KBM-7 (cell line): ENCODE results near the gene WLS.

Experiments used
- DNase-seq: peaks from one replicate; pipeline ENCODE4 v3.0.0-alpha.2; 2015
- in situ Hi-C: fragments of 300-500 bp; cut with MboI; formaldehyde crosslinking; loops from 2 replicates; pipeline ENCODE4 v1.14.3; 2020; ENCODE audit warnings: low sequenced_read_pairs, low pct_unique_long_range_greater_than_20kb, mixed read lengths

Gene WLS

DNA sequence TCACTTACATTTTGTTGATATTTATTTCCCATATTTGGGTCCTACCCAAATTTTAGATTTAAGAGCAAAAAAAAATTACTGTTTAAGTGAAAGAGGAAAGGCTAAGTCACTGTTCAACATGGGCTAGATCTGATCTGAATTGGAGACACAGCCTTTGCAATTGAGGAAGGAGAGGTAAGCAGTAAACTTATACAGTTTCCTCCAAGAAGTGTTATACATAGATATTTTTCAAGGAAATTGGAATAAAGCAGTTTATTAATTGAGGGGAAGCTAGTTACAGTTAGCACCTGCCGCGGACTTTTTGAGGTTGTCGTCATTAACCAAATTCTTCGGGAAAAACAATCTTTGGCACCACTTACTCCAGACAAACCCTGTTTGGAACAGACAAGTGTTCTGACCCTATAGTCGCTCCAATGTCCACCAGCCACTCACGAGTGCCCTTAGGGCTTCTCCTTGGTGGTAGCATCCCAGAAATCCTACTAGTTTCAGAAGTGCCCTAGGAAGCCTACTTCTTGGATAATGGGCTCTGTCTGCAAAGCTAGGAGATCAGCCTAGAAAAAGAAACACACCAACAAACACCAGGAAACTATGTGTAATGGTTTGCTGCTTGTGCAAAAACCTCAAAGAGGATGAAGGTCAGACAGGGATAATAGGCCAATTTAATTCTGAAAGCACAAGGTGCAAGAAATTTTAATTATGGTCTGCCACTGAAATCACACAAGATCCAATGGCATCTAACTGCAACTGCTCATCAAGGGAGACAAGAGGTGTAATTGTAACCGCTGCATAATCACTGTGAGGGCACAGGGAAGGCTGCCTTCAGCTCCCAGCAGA lies 2.5 kb downstream of the WLS start:
- no peak for DNase-seq
- in situ Hi-C loops, result no loop called here

DNA sequence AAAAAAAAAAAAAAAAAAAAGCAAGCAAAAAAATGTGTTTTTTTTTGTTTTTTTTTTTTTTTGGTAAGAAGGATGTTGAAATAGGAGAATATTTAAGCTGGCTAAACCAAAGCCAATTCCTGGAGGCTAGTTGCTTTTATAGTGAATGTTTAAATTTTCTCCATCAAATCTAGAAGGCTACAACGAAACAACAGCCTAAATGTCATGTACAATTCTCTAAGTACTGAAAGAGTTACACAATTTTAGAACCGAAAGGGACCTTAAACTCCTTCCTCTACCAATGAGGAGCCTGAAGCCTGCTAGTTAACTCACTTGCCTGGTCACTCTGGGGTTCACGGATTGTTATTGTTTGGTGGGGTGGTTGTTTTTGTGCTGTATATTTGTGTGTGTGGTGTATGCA lies 3.5 kb downstream of the WLS start:
- in situ Hi-C loops, result no loop called here
- no peak for DNase-seq

DNA sequence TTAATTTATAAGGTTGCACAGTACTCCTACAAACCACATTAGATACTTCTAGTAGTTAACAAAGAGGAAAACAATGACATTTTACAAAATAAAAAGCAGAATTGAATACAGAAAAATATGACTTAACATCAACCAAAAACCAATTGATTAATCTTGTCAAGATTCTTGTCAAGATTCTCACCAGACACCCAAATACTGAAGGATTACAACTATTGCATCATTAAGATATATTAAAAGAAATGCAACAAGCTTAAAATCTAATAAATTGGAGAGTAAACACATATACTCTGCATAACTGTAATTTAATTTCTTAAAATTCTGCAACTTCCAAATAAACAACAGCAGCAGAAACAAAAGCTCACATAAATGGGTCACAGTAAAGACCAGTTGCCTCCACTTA lies 4.7 kb downstream of the WLS start:
- no peak for DNase-seq
- in situ Hi-C loops, result no loop called here

DNA sequence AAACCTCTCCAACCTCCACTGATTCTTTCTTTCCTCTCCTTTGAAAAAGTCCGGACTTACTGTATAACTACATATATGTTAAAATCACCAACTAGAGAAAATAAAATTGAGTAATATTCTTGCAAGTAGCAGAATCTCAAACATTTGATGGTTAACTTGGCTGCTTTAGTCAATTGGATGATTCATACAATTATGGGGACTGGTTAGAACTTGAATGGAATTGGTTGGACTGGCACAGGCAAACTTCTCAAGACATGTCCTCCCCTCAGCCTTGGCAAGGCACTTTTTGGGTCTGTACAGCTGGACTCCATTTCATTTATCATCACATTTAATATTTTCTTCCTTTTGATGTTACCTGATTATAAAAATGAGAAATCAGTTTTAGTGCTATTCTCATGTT lies 6.5 kb downstream of the WLS start:
- no peak for DNase-seq
- in situ Hi-C loops, result no loop called here

DNA sequence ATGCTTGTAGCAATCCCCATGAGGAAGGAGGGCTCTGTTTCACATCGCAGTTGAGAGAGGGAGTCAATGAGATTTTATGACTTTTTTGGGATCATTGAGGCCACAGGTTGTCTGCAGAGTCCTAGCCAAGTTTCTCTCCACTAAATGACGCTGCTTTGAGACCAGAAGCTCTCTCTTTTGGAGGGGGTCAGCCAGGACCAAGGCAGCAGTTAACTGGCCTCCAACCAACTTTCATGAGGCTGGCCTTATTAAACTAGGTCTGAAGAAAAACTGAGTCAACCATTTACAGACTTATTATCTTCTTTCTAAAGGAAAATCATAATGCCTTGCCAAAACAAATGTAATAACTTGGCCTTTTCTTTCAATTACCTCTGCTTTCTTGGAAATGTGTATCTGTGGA lies 8.6 kb downstream of the WLS start:
- in situ Hi-C loops, result no loop called here
- DNase-seq, result no peak

DNA sequence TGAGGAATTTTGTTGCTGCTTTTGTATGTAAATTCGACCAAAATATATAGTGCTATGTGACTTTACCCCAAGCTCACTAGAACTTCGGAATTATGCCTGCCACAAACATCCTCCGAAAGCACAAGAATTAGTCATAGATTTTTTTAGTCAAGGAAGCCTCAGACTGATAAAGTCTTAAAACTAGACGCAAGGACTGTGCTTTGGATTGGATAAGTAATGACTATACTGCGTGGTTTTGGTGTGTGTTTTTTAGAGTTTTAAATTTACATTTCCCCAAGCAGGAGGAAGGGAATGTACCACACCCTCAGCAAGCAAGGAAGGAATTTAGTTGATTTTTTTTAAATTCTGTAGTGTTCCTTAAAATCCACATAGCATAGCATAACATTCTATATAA lies 10.3 kb downstream of the WLS start:
- in situ Hi-C loops, result no loop called here
- no peak for DNase-seq

DNA sequence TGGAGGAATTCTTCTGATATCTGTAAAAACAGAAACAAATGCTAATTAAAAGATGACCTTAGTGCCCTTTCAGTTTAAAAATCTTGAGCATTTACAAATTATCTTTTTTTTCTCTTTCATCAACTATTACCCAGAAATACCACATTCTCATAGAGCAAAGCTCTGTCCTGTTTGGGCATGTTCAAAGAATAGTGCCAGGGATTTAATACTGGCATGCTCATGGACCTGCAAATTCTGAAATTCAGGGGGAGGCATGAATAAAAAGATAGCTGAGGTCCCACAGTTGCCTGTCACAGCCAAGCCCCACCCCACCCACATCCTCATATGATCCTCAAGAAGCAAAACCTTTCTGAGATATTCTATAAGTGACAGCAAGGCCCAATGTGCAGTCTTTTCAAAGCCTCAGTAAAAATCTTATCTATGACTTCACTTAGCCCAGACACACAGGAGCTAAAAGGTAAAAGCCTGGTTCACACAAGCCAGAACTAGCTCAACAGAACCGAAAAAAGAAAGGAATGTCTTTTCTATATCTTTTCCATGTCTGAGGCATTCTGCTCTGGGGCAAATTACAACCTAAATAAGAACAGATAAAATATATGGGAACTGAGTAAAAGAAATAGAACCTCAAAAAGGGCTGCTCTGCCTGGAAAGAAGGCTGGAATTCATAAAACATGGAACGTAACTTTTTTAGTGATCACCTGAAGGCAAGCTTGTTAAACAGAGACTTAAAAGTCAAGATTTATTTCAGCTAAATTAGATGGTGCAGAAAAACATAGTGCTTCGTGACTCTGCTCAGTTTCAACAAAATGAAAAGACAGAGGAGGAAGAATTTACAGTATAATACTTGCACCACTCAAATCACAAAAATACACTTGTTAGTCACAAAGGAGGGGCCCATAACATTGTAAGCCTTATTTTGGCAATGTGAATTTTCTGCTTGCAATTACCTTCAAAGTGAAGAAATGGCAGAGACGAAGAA lies 11.0 kb downstream of the WLS start:
- DNase-seq, result no peak
- in situ Hi-C loops, result no loop called here

DNA sequence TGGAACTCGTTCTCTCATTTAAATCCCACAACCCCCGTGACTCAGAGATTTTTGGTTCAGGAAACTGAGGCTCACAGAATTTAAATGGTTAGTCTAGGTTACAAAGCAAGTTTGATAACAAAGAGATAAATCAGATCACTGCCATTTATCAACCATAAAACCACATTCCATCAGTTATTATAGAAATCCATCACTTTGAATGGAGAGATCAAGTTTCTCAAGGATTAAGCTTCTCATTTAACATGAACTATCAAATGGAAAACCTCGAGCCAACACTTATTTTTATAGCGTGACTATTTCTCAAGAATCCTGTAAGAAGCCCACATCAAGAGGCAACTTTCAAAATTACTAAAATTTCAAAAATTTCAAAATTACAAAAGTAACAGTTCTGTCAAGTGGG lies 11.9 kb downstream of the WLS start:
- in situ Hi-C loops, result no loop called here
- no peak for DNase-seq

DNA sequence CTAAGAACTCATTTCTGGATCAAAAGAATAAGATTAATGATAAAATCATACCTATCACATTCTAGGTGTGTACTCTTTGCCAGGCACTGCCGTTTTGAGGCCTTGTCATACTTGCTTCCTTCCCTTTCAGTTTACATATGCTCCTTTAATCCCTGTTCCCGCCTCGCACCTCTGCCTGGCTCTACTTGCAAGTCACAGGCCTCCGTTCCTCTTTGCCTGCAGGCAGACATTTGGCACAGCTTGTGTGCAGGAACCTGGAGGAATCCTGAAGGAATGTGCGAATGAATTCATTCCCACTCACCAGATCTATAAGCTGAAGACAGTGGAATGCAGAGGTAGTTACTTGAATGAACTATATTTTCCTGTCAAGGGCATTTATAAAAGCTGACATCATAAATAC lies 13.8 kb downstream of the WLS start:
- DNase-seq, result no peak
- in situ Hi-C loops, result no loop called here

DNA sequence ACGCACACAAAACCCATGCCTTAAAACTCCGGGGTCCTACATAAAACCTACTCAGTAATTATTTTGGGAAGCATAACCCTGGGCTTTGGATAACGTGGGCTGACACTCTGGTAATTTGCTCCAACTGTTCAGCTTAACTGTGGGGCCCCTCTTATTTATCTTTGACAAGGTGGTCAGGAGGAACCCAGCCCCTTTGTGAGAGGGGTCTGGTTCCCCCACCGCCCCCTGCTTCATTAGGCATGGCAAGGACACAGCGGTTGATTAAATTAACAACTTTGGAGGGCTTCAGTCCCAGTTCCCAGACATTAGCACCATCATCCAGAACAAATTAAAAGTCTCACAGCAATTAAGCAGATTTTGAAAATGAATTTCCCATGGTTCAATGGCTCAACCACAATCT lies 14.7 kb downstream of the WLS start:
- DNase-seq, result no peak
- in situ Hi-C loops, result no loop called here

DNA sequence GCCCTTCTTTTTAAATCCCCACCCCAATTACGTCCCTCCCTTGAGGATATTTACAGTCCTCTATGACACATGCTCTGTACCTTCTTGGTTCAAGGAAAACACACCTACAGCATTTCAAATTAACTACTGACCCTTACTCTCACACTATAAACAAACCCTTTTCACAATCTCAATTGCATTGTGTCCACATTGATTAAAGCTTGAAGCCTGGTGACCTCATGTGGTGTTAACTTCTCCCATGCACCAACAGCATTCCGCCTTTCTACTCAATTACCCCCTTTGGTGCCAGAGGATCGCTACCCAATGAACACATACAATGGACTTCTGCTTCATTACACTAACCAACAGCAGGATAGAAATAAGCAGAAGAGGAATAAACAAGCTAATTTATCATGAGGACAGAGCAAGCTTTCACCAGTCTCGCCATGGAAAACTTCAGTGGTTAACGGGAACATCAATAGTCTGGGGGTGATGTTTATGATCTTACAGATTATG lies 15.2 kb downstream of the WLS start:
- in situ Hi-C loops, result no loop called here
- no peak for DNase-seq

DNA sequence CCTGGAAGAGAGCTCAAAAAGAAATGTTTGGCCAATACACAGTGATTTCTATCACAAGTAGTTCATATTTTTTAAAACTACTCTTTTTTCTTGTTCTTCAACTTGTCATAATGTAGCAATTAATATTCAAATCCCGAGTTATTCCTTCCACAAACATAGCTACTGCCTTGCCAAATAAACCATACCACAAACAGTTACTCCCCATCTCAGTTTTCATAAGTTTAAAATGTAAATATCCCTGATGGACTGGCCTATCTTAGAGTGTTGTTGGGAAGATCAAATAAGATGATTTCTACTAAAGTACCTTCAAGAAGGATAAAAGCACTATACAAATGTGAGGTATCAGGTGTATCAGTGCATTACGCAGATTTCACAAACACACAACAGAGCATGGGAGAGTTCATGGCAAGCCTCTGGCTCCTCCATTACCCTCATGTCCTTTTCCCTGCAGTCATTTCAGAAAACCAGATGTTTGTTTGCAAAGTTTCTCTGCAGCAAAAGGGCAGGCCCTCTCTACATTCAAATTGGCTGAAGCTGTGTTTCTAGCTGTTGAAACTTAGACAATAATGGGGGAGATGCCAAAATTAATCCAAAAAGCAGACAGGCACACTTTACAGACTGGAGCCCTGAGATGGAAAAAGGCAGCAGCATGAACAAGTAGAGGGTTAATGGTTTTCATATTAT lies 16.1 kb downstream of the WLS start:
- in situ Hi-C loops, result no loop called here
- DNase-seq, result no peak

DNA sequence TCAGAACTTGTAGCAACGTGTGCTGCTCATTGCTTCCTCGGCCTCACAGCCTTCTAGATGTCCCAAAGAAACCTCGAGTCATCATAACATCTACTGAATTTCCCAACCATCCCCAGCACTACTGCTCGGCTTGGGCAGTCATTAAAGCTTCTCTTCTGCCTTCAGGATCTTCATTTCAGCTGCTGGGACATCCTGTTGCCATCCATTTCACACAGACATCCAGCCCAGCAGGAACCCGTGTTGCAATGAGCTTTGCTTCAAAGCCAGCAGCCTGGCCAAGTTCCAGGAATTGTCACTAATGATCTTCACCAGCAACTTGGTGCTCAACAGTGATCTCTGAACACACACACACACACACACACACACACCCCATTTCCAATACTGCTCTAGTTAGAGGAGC lies 18.5 kb downstream of the WLS start:
- in situ Hi-C loops, result no loop called here

DNA sequence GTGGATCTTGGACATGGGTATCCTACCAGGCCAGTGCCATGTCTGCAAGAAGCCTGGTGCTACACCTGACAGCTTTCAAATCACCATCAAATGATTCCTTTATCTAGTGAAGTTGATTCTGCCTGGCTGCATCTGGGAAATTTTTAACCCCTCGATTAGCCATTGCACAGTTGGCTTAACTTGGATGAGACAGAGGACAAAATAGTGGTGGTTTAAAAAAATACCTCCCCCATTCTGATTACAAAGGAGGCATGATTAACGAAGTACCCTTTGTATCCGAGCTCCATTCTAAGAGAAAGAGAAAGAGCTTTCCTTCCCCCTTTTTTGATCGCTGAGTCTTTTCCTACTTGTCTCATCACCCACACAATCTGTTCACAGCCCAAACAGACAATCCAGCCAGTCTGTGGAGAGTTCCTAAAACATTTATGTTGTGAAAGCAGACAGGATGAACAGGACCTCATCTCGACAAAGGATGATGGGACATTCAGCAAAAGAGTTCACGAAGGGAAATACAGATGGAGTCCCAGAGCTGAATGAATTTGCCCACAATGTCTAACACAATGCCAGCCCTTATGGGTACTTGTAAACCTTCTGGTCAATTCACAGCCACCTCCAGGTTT lies 20.5 kb downstream of the WLS start:
- DNase-seq, result no peak
- in situ Hi-C loops, result no loop called here

More for the DNA sequence above, 18.5 kb downstream of the WLS start:
- DNase-seq, result no peak

DNA sequence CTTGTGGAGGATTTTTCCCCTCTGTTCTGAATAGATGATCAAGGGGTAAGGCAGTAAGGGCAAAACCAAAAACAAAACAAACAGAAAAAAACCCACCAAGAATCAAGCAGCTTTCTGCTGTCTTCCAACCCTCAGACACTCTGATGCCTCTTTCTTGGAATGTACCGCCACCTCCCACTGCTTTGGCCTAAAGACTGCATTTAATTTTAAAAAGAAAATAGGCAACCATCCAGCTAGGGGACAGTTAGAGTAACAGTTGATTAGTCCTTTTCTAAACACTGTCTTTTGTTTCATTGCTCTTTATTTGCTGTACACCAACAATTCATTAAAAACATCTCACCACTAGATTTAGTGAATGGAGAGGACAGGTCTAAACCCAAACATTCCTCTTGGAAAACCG lies 21.5 kb downstream of the WLS start:
- in situ Hi-C loops, result no loop called here
- DNase-seq, result no peak

DNA sequence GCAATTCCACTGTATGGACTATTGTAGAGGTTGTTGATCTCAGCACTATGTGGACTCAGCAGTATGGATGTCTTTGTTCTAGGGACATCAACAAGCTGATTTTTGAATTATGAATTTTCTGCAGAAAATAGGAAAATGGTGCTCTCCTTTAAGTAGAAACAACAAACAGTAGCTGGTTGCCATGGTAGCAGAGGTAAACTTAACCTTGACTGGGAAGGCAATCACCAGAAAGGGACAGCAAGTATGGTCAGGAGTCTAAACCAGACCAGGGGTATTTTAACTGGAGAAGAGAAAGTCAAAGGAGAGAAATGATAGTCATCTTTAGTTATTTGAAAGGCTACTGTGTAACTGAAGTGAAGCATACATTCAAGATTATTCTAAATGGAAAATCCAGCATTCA lies 22.3 kb downstream of the WLS start:
- in situ Hi-C loops, result no loop called here
- no peak for DNase-seq

DNA sequence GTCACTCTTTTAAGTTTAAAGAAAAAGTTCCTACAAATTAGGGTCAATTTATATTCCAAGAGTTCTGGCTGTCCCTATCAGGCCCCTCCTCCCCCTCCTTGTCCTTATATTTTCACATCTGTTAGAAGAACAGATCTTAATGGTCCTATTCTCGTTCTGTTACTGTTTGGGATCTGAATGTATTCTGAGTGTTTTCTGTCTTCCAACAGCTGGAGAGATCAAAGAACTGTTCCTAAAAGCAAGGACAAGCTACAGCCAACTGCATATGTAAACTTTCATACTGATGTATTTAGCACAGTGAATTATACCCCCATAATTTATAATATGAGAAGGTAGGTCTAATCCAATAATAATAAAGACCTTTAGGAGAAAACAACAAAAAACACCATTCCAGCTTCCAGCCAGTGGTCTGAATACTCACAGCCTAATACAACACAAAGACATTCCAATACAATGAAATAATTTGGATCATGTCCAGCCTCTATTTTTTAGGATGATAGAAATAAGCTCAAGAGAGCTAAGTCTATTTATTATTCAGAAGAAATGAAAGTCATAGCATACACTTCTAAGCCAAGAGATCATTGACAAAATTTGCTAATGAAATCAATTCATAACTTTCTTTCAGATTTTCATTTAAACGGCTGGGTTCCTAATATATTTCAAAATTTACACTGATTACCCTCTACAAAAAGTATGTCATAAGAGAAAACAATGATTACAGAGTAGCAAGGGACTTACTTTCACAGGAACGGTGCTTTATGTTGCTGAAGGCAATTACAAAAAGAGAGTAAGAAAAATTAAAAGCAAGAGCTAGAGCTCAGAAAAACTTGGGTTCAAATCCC lies 25.3 kb downstream of the WLS start:
- DNase-seq, result no peak

DNA sequence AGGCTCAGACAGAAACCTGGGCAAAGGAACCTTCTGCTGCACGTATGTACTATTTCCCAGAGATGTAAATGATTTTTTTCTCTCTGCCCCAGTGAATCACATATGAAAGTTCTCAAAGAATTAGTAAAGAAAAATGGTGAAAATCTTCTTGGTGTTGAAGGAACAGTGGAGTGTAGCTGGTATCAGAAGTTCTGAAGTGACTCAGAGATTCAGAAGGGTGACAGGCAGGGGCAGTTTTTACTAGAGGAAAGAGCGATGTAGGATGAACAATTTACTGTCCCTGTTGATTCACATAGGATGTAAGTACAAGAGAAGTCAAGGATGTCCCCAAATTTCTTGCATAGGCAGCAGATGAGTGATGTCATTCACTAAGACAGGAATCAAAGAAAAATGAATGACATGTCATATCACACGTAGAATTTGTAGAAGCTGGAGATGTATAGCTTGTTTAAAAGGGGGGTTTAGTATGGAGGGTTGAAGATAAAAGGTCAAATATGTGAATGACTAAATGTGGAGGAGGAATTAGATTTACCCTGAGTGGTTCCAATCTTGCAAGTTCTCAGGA lies 26.4 kb downstream of the WLS start:
- in situ Hi-C loops, result no loop called here
- no peak for DNase-seq

More for the DNA sequence above, 25.3 kb downstream of the WLS start:
- in situ Hi-C loops, result no loop called here
